Stimulated activated CD8-positive, alpha-beta memory T cell treated with anti-CD3 and anti-CD28 coated beads, Interleukin-7, amount 100 ng/mL, for 24 hours (primary cell): ENCODE measurements around the gene KCNA3.

Source experiments
- DNase-seq: peaks from one replicate; pipeline ENCODE4 v3.0.0-alpha.2; 2020; ENCODE audit warnings: low read depth

KCNA3 gene

GRCh38 chr1:110674337-110675059, at the start of gene KCNA3:
TSS of gene KCNA3 (minus strand) at chr1:110674940. CDS start at chr1:110674809, 131 bp downstream.
- peak; percentile 31 for DNase-seq

DNA sequence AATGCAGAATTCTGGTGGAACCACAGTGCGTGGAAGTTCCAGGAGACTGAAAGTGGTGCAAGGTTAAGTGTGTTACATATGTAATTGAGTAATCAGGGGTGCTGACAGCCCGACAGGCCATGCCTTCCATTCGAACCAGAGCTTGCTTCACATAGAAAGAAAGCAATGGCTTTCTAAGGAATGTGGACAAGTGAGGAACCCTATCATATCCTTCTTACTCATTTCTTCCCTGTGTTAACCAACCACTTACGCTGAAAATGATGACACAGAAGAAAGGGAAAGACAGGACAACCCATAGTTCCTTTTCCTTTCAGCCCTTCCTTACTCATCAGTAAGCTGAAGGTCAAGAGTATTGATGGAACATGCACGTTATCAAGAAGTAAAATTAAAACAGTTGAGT, 48.1 kb upstream of the KCNA3 start:
- DNase-seq, result no peak

- DNase-seq, result no peak
Measured at GRCh38 chr1:110719908-110720307, 45.2 kb upstream of the KCNA3 start.

DNA sequence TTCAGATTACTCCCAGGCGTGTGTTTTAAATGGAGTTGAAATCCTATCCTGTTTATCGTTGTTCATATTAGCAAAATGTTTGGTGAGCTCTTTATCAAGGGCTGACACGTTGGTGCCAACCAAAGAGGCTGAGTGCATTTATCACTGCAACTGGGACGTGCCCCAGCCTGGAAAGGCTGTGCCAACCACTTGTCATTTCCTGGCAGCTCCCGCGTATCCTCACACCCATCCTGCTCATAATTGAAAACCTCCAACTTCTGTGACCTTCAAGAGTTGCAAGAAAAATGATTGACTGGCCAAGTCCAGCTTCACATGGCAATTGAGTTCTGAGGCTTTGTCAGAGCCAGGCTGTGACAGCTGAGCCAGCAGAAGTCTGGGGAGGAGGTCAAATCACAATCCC, 43.7 kb upstream of the KCNA3 start:
- no peak for DNase-seq

GRCh38 chr1:110717179-110717578, 42.4 kb upstream of the KCNA3 start:
- no peak for DNase-seq

- no peak for DNase-seq
Measured at GRCh38 chr1:110714374-110714995, 39.7 kb upstream of the KCNA3 start.

DNA sequence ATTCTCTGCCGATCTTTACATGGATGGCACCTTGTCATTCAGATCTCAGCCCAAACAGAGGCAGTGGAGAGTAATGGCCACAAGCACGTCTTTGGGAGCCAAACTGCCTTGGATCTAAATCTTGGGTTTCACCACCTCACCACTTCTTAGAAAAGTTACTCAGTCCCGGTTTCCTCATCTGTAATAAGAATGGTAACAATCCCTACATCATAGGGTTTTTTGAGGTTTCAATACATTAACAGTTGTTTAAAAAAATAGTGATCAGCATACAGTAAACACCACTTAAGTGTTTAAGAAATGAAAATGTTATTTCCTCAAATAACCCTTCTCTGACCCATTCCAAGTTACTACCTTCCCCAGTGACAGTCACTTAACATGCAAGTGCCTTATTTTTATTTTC, 38.5 kb upstream of the KCNA3 start:
- no peak for DNase-seq

DNA sequence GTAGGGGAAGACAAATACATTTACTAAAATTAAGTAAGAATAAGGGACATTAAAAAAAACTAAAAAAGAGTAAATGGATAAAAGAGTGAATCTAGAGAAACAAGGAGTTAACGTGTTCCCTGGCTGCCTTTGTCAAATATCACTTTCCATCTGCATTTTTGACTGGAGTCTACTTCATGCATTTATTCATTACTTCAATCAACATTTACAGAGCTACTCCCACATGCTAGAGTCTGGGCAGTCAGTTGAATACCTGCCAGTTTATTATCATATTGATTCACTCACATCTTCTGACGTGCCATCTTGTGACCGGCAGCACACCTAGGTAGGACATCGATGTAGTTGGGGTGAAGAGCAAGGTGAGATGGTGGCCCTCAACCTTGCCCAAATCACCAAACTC, 35.6 kb upstream of the KCNA3 start:
- no peak for DNase-seq

- DNase-seq, result no peak
Measured at GRCh38 chr1:110708974-110709440, 34.3 kb upstream of the KCNA3 start.

DNA sequence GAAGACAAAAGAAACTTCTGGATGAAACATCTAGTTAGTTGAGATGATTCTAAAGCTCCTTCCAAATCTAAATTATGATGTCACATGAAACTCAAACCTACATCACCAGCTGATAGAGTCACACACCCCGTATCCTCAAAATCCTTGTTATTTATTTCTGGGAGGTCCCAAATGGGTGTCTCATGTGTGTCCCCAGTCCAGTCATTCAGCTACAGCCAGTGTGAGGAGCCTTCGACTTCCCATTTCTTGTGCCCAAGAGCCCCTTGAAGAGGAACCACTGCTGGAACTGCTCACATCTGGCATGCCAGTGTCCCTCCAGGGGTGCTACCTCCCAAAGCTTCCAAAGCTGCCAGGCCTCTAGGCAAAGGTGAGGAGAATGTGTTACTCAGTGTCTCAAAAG, 32.5 kb upstream of the KCNA3 start:
- no peak for DNase-seq

DNA sequence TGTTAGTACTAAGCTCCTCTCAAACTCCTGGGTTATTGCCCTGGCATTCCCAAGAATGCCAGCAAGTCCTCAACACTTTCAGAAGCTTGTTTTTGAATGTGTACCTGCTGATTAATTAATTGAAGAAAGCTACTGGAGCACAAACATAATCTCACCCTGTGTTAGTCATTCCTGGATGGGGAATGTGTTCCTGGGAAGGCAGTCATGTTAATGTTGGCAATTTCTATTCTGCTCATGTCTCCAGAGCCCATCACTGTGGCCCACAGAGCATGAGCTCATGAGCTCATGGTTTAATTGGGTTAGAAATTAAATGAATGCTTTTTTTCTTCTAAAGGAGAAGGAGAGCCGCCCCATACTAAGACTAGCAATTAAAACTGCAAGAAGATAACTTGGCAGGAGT, 31.9 kb upstream of the KCNA3 start:
- DNase-seq, result no peak

- no peak for DNase-seq
Measured at GRCh38 chr1:110702260-110702659, 27.5 kb upstream of the KCNA3 start.

DNA sequence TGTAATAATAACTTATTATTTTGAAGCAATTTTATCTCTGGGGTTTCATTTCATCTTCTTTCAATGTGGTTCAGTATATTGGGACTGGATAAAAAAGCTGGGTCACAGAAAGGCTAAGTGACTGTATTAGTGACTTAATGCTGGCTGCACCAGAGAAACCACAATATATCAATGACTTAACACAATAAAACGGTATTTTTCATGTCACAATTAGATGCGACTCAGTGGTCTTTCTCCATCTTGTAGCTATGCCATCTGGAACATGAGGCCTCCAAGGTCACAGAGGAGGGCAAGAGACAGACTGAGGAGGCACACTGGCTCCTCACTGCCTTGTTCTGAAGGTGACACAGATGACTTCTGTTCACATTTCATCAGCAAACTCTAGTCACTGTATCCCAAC, 26.0 kb upstream of the KCNA3 start:
- no peak for DNase-seq

GRCh38 chr1:110697606-110698005, 22.9 kb upstream of the KCNA3 start:
- no peak for DNase-seq

DNA sequence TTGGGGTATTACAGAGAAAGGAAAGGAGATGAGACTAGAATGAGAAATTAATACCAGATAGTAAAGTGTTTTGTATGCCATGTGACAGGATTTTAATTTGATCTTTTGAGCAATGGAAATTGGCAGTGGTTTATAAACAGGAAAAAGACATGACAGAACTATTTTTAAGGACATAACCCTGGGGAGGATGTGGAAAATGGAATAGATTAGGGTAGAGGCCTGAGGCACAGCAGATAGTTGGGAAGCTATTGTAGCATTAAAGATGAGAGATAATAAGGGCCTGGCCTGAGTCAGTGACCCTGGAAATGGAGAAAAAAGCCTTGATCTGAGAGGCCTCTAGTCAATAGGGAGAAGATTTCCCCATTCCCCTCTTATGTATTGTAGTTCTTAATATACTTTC, 22.1 kb upstream of the KCNA3 start:
- DNase-seq, result no peak

- DNase-seq, result no peak
Measured at GRCh38 chr1:110690709-110691365, 16.1 kb upstream of the KCNA3 start.

DNA sequence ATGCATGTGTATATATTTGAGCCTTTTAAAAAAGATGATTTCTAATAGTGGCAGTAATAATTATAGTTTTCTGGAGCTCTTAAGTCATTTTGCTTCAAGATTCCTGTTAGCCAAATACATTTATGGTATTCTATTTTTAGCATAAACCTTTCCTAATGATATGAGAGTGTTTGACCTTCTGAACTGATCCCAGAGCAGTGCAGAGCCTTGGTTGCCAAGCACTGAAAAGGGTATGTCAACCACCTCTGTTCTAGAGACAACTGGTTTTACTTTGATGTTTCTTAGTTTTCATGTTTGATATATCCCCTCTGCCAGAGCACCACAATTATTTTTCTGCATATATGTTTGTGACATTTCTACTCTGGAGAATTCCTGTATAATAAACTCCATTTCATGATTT, 15.1 kb upstream of the KCNA3 start:
- DNase-seq, result no peak

GRCh38 chr1:110688514-110688913, 13.8 kb upstream of the KCNA3 start:
- no peak for DNase-seq

- DNase-seq, result no peak
Measured at GRCh38 chr1:110687250-110687649, 12.5 kb upstream of the KCNA3 start.

GRCh38 chr1:110686188-110686587, 11.4 kb upstream of the KCNA3 start:
- no peak for DNase-seq

DNA sequence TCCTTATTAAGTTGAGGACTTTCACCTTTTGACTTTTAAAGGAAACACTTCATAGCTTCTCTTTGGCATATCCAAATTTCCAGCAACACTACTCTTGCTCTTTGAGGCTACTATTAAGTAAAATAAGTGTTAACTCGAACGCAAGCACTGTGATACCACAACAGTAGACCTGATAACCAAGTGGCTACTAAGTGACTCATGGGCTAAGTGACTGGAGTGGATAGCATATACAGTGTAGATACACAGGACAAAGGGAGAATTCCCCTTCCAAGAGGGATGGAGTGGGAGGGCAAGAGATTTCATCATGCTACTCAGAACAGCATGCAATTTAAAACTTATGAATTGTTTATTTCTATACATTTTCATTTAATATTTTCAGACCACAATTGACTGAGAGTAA, 9.8 kb upstream of the KCNA3 start:
- DNase-seq, result no peak

DNA sequence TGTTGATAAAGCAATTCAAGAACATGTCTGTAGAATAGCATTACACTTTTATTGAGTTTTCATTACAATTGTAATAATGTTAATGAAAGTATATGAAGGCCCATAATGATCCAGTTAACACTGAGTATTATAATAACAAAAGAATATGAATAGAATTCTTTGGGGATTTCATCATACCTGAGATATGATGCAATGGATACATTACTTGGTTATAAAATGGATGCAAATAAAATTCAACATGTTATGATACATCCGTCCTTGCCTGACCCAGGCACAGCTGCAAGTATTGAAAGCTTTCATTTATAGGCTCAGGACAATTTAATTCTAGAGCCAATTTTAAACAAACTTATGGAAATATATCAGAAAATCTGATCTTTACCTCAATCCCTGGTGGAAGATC, 8.2 kb upstream of the KCNA3 start:
- DNase-seq, result no peak

GRCh38 chr1:110680036-110680735, 5.4 kb upstream of the KCNA3 start:
- DNase-seq, result no peak
